BE2C (cell line): ENCODE measurements around the gene STRN.
"Not testable (repeated sequence)": the region's sequence is repeated elsewhere in the genome, so short reads cannot be mapped to it uniquely, and the experiment has no call there.

Source experiments
- DNase-seq: peaks from one replicate; pipeline ENCODE4 v3.0.0-alpha.2; 2020
- H3K27me3 ChIP-seq: fragments of 250-450 bp; sonication (Bioruptor Pico); 2 replicates; pipeline ENCODE4 v1.5.1; 2020; ENCODE audit warnings: mild to moderate bottlenecking
- H3K36me3 ChIP-seq: fragments of 250-450 bp; sonication (Bioruptor Pico); 2 replicates; pipeline ENCODE4 v1.5.1; 2020; ENCODE audit warnings: mild to moderate bottlenecking
- H3K4me1 ChIP-seq: fragments of 250-450 bp; sonication (Bioruptor Pico); 2 replicates; pipeline ENCODE4 v1.5.1; 2020
- H3K4me3 ChIP-seq: 2 replicates; pipeline ENCODE4 v1.5.1; 2011; ENCODE audit warnings: low read depth, low read length
- H3K9me3 ChIP-seq: fragments of 250-450 bp; sonication (Bioruptor Pico); 2 replicates; pipeline ENCODE4 v1.5.1; 2020
- TF ChIP-seq, protein P1 (sequence below): IDR thresholded peaks from 2 replicates; pipeline ENCODE4 v1.5.1; 2012; ENCODE audit warnings: mild to moderate bottlenecking, low read depth, low read length

The STRN gene

DNA sequence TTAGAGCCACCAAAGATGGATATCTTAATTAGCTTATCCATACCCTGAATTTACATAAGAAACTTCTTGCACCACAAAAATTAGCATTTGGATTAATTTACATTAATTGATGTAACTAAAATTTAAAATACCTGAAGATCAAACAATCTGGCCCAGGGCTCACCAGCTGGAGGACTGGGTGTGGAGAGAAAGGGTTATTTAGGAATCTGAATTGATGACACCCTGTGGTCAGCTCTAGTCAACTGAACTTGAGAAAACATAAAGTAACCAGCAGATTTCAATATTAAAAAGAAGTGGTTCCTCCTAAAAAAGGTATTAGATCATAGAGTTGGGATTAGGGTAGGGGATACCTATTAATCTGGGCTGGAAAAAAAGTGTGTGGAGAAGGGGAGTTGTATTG lies 122.5 kb downstream of the STRN start:
- H3K27me3 ChIP-seq: no peaks in the 10 kb centered on the region
- TF ChIP-seq, protein P1, sequence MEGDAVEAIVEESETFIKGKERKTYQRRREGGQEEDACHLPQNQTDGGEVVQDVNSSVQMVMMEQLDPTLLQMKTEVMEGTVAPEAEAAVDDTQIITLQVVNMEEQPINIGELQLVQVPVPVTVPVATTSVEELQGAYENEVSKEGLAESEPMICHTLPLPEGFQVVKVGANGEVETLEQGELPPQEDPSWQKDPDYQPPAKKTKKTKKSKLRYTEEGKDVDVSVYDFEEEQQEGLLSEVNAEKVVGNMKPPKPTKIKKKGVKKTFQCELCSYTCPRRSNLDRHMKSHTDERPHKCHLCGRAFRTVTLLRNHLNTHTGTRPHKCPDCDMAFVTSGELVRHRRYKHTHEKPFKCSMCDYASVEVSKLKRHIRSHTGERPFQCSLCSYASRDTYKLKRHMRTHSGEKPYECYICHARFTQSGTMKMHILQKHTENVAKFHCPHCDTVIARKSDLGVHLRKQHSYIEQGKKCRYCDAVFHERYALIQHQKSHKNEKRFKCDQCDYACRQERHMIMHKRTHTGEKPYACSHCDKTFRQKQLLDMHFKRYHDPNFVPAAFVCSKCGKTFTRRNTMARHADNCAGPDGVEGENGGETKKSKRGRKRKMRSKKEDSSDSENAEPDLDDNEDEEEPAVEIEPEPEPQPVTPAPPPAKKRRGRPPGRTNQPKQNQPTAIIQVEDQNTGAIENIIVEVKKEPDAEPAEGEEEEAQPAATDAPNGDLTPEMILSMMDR: no peak
- no peak overlapping the region for H3K4me3 ChIP-seq
- no peaks in the 10 kb centered on the region for H3K9me3 ChIP-seq
- H3K36me3 ChIP-seq: no peaks in the 10 kb centered on the region
- no peak for DNase-seq
- H3K4me1 ChIP-seq: no peaks in the 10 kb centered on the region

DNA sequence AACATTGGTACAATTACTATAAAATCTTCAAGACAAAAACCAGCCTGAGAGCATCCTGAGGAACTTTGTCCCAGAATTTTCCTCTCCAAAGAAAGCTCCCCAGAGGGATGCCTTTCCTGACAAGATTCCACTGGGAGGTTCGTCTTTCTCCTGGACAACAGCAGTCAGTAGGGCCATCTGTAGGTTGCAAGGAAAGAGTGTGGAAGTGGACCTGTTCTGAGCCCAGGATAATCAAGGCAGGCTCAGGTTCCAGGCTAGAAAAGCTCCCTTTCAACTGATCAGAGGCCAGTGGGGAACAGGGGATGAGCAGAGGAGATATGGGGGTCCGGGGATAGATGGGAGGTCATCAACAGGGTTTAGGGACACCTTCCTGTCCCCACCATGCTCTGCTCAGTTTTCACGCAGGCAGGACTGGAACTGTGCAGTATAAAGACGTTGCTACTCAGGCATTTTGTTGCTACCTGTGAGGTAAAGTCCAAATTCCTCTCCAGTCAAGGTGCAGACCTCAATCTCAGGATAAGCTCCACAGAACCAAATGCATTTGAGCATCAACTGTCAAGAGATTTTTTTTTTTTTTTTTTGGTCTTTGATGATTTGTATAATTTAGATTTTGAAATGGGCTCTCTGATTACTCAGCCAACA lies 126.2 kb downstream of the STRN start:
- H3K36me3 ChIP-seq: no peaks in the 10 kb centered on the region
- no peaks in the 10 kb centered on the region for H3K9me3 ChIP-seq
- H3K4me1 ChIP-seq: no peaks in the 10 kb centered on the region
- no peak overlapping the region for H3K4me3 ChIP-seq
- TF ChIP-seq, protein P1: no peak
- DNase-seq: no peak
- H3K27me3 ChIP-seq: no peaks in the 10 kb centered on the region; the same call in 1 of the 2 replicates

DNA sequence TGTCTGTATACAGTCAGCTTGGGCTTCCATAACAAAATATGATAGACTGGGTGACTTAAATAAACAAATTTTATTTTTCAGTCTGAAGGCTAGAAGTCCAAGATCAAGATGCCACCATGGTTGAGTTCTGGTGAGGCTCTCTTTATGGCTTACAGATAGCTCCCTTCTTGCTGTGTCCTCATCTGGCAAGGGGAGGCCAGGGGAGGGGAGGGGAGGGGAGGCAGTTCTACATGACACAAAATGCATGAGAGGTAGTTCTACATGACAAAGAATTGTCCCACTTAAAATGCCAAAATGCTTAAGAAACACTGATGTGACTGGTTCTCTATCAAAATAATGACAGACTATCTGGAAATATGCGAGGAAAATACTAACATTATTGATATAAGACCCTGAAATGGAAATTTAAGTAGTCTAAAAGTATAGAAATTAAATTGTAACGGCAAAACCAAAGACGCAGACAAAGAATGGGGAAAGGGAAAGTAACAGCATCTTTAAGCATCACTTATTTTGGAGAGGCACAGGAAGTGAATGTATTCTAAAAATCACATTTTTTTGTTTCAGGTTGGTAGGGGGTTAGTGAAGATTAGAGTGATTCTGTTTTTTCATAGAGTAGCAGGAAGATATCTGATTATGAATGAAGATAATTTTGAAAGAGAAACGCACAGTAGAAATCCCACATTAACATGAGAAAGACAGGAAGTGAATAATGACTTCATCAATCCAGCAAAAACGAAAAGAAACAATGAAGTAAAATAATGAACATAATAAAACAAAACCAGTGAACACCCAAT lies 131.4 kb downstream of the STRN start:
- DNase-seq: no peak
- TF ChIP-seq, protein P1: no peak
- H3K4me3 ChIP-seq: no peak overlapping the region

DNA sequence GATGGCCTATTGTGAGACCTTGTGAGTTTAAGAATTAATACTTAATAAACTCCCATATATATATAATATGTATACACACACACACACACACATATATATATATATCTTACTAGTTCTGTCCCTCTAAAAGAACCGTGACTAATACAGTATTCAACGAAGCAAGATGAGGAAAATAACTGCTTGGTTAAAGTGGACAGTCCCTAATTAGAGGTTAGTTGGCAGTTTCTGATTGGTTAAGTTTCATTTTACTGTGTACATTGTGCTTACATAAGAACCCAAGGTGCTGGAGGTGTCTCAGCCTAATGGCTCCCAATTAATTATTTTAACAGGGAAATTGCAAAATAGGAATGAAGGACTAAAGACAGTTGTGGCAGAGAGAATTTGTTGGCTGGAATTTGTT lies 132.1 kb downstream of the STRN start:
- TF ChIP-seq, protein P1: no peak
- Histone ChIP-seq H3K4me3 (no peak overlapping the region), H3K27me3 (no peaks in the 10 kb centered on the region; the same call in 1 of the 2 replicates), H3K36me3 (no peaks in the 10 kb centered on the region), H3K9me3 (no peaks in the 10 kb centered on the region), H3K4me1 (no peaks in the 10 kb centered on the region)
- no peak for DNase-seq

More for the DNA sequence above, 131.4 kb downstream of the STRN start:
- no peaks in the 10 kb centered on the region for H3K4me1 ChIP-seq
- no peaks in the 10 kb centered on the region for H3K36me3 ChIP-seq
- no peaks in the 10 kb centered on the region for H3K9me3 ChIP-seq
- H3K27me3 ChIP-seq: no peaks in the 10 kb centered on the region; the same call in 1 of the 2 replicates

DNA sequence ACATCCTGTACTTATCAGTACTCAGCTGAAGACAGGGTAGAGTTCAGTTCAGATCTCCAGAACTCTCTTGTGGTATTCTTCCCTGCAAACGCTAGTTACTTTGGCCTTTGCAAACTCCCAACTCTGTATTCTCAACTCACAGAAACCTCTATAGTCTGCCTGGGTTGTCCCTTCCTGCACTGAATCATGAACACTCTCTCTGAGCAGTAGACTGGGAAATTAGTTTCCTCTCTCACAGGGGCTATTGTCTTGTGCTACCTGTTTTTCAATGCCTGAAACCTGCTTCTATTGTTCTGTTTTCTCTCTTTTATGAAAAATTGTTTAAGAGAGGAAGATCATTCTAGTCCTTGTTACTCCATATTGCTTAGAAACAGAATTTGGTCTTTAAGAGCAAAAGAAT lies 135.2 kb downstream of the STRN start:
- Histone ChIP-seq H3K9me3 (no peaks in the 10 kb centered on the region), H3K4me1 (no peaks in the 10 kb centered on the region), H3K36me3 (no peaks in the 10 kb centered on the region), H3K4me3 (no peak overlapping the region), H3K27me3 (peaks cover 3% of the 10 kb centered on the region; the same call in 1 of the 2 replicates)
- DNase-seq: no peak
- TF ChIP-seq, protein P1: no peak

DNA sequence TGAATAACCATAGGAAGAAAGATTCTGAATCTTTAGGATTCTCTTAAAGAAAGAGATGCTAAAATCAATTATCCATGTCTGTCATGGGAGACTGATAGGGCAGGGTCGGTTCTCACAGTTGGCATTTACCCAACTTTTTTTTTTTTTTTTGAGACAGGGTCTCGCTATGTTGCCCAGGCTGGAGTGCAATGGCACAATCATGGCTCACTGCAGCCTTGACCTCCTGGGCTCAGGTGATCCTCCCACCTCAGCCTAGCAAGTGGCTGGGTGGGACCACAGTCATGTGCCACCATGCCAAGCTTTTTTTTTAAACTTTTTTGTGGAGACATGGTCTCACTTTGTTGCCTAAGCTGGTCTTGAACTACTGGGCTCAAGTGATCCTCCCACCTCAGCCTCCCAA lies 141.7 kb downstream of the STRN start:
- DNase-seq, H3K4me1 ChIP-seq, H3K27me3 ChIP-seq, H3K9me3 ChIP-seq, H3K4me3 ChIP-seq, H3K36me3 ChIP-seq: not testable (repeated sequence)
